ENCODE data around the gene ZC3H12C. TPM values are rescaled to one million over a fixed set of nuclear protein-coding genes. Genes with fewer than 3 reads are reported as not detected.

Gene ZC3H12C
- total RNA-seq, 3 donors from 2014 or later, result 10.2 to 19.8 (median 13.2) TPM

GRCh38 chr11:110082899-110083298 is 10.3 kb upstream of the ZC3H12C start:
- intact Hi-C loops (cut with DNase I; ENCODE audit: low total_unique reads), result no loop called here
- H3K36me3 ChIP-seq, result no peaks in the 10 kb centered on the region
- no peaks in the 10 kb centered on the region for H3K27me3 ChIP-seq
- no peak overlapping the region for H3K27ac ChIP-seq
- H3K4me1 ChIP-seq, result no peaks in the 10 kb centered on the region
- no peak for DNase-seq (ENCODE audit: low spot score in 2 of 2)
- TF ChIP-seq CTCF (IDR thresholded peaks at IDR 0.05), result no peak
- no peak for TF ChIP-seq POLR2A (IDR thresholded peaks at IDR 0.05)
- TF ChIP-seq POLR2AphosphoS5 (IDR thresholded peaks at IDR 0.05), result no peak
- H3K4me3 ChIP-seq, result no peak overlapping the region
- peaks cover 0 to 7% of the 10 kb centered on the region in 2 donors for H3K9me3 ChIP-seq

GRCh38 chr11:110085255-110085838 is 7.8 kb upstream of the ZC3H12C start:
- intact Hi-C loops (cut with DNase I; ENCODE audit: low total_unique reads), result no loop called here
- H3K4me3 ChIP-seq, result no peak overlapping the region

GRCh38 chr11:110086892-110087309 is 6.3 kb upstream of the ZC3H12C start:
- Histone ChIP-seq H3K4me1 (no peaks in the 10 kb centered on the region), H3K9me3 (no peaks in the 10 kb centered on the region), H3K36me3 (no peaks in the 10 kb centered on the region), H3K27ac (no peak overlapping the region), H3K4me3 (no peak overlapping the region), H3K27me3 (no peaks in the 10 kb centered on the region)
- no peak for DNase-seq (ENCODE audit: low spot score in 2 of 2)
- intact Hi-C loops (cut with DNase I; ENCODE audit: low total_unique reads), result no loop called here
- TF ChIP-seq POLR2A (IDR thresholded peaks at IDR 0.05), result no peak
- TF ChIP-seq CTCF (IDR thresholded peaks at IDR 0.05), result no peak
- TF ChIP-seq POLR2AphosphoS5 (IDR thresholded peaks at IDR 0.05), result no peak

More at GRCh38 chr11:110085255-110085838, 7.8 kb upstream of the ZC3H12C start:
- Histone ChIP-seq H3K36me3 (no peaks in the 10 kb centered on the region), H3K9me3 (no peaks in the 10 kb centered on the region), H3K27me3 (no peaks in the 10 kb centered on the region), H3K27ac (no peak overlapping the region), H3K4me1 (no peaks in the 10 kb centered on the region)
- TF ChIP-seq POLR2A (IDR thresholded peaks at IDR 0.05) (no peak), CTCF (IDR thresholded peaks at IDR 0.05) (no peak), POLR2AphosphoS5 (IDR thresholded peaks at IDR 0.05) (no peak)
- DNase-seq (ENCODE audit: low spot score in 2 of 2), result no peak

GRCh38 chr11:110087812-110088534 is 5.2 kb upstream of the ZC3H12C start:
- no peaks in the 10 kb centered on the region for H3K36me3 ChIP-seq
- H3K9me3 ChIP-seq, result no peaks in the 10 kb centered on the region
- intact Hi-C loops (cut with DNase I; ENCODE audit: low total_unique reads), result no loop called here
- no peak overlapping the region for H3K27ac ChIP-seq
- DNase-seq (ENCODE audit: low spot score in 2 of 2), result no peak
- no peaks in the 10 kb centered on the region for H3K4me1 ChIP-seq
- no peaks in the 10 kb centered on the region for H3K27me3 ChIP-seq
- TF ChIP-seq POLR2AphosphoS5 (IDR thresholded peaks at IDR 0.05) (no peak), CTCF (IDR thresholded peaks at IDR 0.05) (no peak), POLR2A (IDR thresholded peaks at IDR 0.05) (no peak)
- H3K4me3 ChIP-seq, result no peak overlapping the region
